K562 (cell line): ENCODE data around the gene NF1. TPM values are rescaled to one million over a fixed set of nuclear protein-coding genes. Genes with fewer than 3 reads are reported as not detected.

ENCODE experiments used
- ATAC-seq: fragments of 200-7000 bp; cut with Tn5 transposase; 3 replicates; pipeline ENCODE4 v1.9.1; 2020; ENCODE audit warnings: moderate library complexity
- BruUV-seq: library from RNA; stranded (reverse); fragments of 400-500 nt; replicated peaks from 2 replicates; lab custom pipeline; 2021; lab: Mats Ljungman, UMichigan
- CTCF ChIA-PET: fragments of 300-600 bp; formaldehyde crosslinking; extraction: SDS; loops from one replicate; lab custom pipeline; 2021; ENCODE audit warnings: low intra/inter-chr PET ratio; lab: Yijun Ruan, JAX
- POLR2A ChIA-PET: fragments of 300-600, 350-650 bp; sonication (Branson Sonifier 250); formaldehyde crosslinking; extraction: SDS; loops from one replicate; lab custom pipeline; 2021; ENCODE audit warnings: antibody characterized with exemption, inconsistent platforms; lab: Yijun Ruan, JAX
- DNase-seq, 4 experiments: peaks; one replicate each; pipeline versions ENCODE4 v3.0.0 to v3.0.0-alpha.2; 2011 to 2018; ENCODE audit warnings: low spot score in 3 of 4, mixed read lengths in 3 of 4; ENCODE audit errors: extremely low read depth in 1 of 4
- FAIRE-seq: peaks from 2 replicates; lab custom pipeline; 2011; peaks lifted over from hg19 to GRCh38; lab: Jason Lieb, UNC
- H2AFZ ChIP-seq: 2 replicates; pipeline ENCODE4 v1.6.0; 2011; ENCODE audit warnings: low read depth, low read length, control low read depth, inconsistent platforms
- H3K27ac ChIP-seq: fragments of 200-600 bp; 3 replicates; pipeline ENCODE4 v1.8.0; 2011; ENCODE audit warnings: low read depth, mild to moderate bottlenecking, control low read depth, inconsistent platforms, low read length, moderate library complexity, mixed read lengths; ENCODE audit errors: extremely low read depth
- H3K27me3 ChIP-seq, 2 experiments: fragments of 300-600 bp in 1 of 2; 2 replicates in 1 of 2; 3 replicates in 1 of 2; pipeline versions ENCODE4 v1.6.0 to v1.8.0; 2011; ENCODE audit warnings: inconsistent platforms in 2 of 2, low read length in 2 of 2, mild to moderate bottlenecking in 1 of 2, mixed read lengths in 1 of 2, moderate library complexity in 1 of 2; ENCODE audit not compliant: control insufficient read depth in 2 of 2, insufficient read depth in 2 of 2
- H3K36me3 ChIP-seq: fragments of 300-600 bp; 3 replicates; pipeline ENCODE4 v1.8.0; 2011; ENCODE audit warnings: mild to moderate bottlenecking, low read length, inconsistent platforms; ENCODE audit not compliant: control insufficient read depth, insufficient read depth
- H3K4me1 ChIP-seq, 2 experiments: fragments of 200-600 bp in 1 of 2; replicated peaks in 1 of 2; 2 replicates in 1 of 2; 3 replicates in 1 of 2; pipeline versions ENCODE4 v1.5.1 to v1.8.0; 2011; ENCODE audit warnings: inconsistent platforms in 2 of 2, low read length in 2 of 2, mild to moderate bottlenecking in 1 of 2, mixed read lengths in 1 of 2, moderate library complexity in 1 of 2; ENCODE audit not compliant: control insufficient read depth in 2 of 2, insufficient read depth in 2 of 2
- H3K4me2 ChIP-seq: 2 replicates; pipeline ENCODE4 v1.6.1; 2011; ENCODE audit warnings: low read length, control low read depth, inconsistent platforms, mixed read lengths; ENCODE audit not compliant: insufficient read depth
- H3K4me3 ChIP-seq: fragments of 200-600 bp; sonication (generic), shearing (Covaris generic); 2 replicates; pipeline ENCODE4 v1.5.1; 2016; ENCODE audit warnings: control low read depth, inconsistent platforms
- H3K79me2 ChIP-seq: fragments of 200-600 bp; 3 replicates; pipeline ENCODE4 v1.8.0; 2011; ENCODE audit warnings: low read length, inconsistent platforms; ENCODE audit not compliant: control insufficient read depth, insufficient read depth
- H3K9ac ChIP-seq, 2 experiments: 2 replicates each; pipeline versions ENCODE4 v1.6.0 to v1.6.1; 2011; ENCODE audit warnings: low read depth in 2 of 2, low read length in 2 of 2, control low read depth in 1 of 2, inconsistent platforms in 1 of 2, mild to moderate bottlenecking in 1 of 2, mixed read lengths in 1 of 2; ENCODE audit not compliant: insufficient read depth in 1 of 2
- H3K9me1 ChIP-seq: one replicate; pipeline ENCODE4 v1.6.0; 2011; ENCODE audit warnings: inconsistent platforms, mild to moderate bottlenecking, low read length, moderate library complexity; ENCODE audit not compliant: control insufficient read depth, insufficient read depth
- H3K9me3 ChIP-seq: replicated peaks from 2 replicates; pipeline ENCODE4 v1.5.1; 2011; ENCODE audit warnings: low read depth, low read length, inconsistent platforms; ENCODE audit not compliant: control insufficient read depth, insufficient read depth
- H4K20me1 ChIP-seq: replicated peaks from 2 replicates; pipeline ENCODE4 v1.6.1; 2011; ENCODE audit warnings: low read length, inconsistent platforms, mixed read lengths; ENCODE audit not compliant: control insufficient read depth, insufficient read depth
- CEBPB ChIP-seq: fragments of 450-650 bp; IDR thresholded peaks from 2 replicates; pipeline ENCODE4 v1.6.1; 2016; ENCODE audit warnings: missing genetic modification characterization, missing compliant biosample characterization
- E2F4 ChIP-seq: sonication (generic); formaldehyde crosslinking; IDR thresholded peaks from 2 replicates; pipeline ENCODE4 v1.8.0; 2022; ENCODE audit warnings: mild to moderate bottlenecking, low read depth, missing genetic modification reagents
- GTF2F1 ChIP-seq: IDR thresholded peaks from 2 replicates; pipeline ENCODE4 v1.6.1; 2011; ENCODE audit warnings: low read depth, low read length, improper control_type of control experiment
- KDM1A ChIP-seq, 2 experiments: fragments of 450-650 bp; IDR thresholded peaks; 2 replicates each; pipeline ENCODE4 v1.6.1; 2016; ENCODE audit warnings: mild to moderate bottlenecking in 2 of 2
- MTA3 ChIP-seq: fragments of 450-650 bp; formaldehyde crosslinking; IDR thresholded peaks from 2 replicates; pipeline ENCODE4 v1.6.1; 2017; ENCODE audit warnings: mild to moderate bottlenecking, borderline replicate concordance
- PHB2 ChIP-seq: fragments of 450-650 bp; IDR thresholded peaks from 2 replicates; pipeline ENCODE4 v1.6.1; 2017; ENCODE audit warnings: low read depth
- XRCC3 ChIP-seq: fragments of 450-650 bp; IDR thresholded peaks from 2 replicates; pipeline ENCODE4 v1.6.1; 2017; ENCODE audit warnings: mild to moderate bottlenecking, moderate library complexity
- ZNF512 ChIP-seq: IDR thresholded peaks from 2 replicates; pipeline ENCODE4 v1.6.1; 2016; ENCODE audit warnings: missing genetic modification characterization, missing compliant biosample characterization
- WGBS: fragments of 100-300 bp; shearing (Covaris generic); methylation state at CpG from one replicate; pipeline ENCODE4 v1.1.6; 2016; ENCODE audit warnings: low coverage, mixed read lengths; ENCODE audit not compliant: insufficient coverage; ENCODE audit errors: missing lambda C conversion rate; 5-methylcytosine and 5-hydroxymethylcytosine counted together
- in situ Hi-C: fragments of 300-500 bp; cut with MboI; formaldehyde crosslinking; loops from 4 replicates; pipeline ENCODE4 v1.15.0; 2018; ENCODE audit warnings: inconsistent platforms, mixed read lengths
- intact Hi-C: fragments of 100-400 bp; cut with micrococcal nuclease; formaldehyde crosslinking; loops from 2 replicates; pipeline ENCODE4 v1.14.2; 2022
- polyA plus RNA-seq, 8 experiments: library from polyadenylated mRNA; depleted of rRNA in 4 of 8; stranded (reverse) in 5 of 8; unstranded in 3 of 8; fragments of >200 nt; fragmentation: Nextera tagmentation in 2 of 8; fragmentation: Illumina TruSeq in 1 of 8; extraction: Ambion mirVana in 2 of 8; extraction: Trizol in 1 of 8; gene quantifications; 2 replicates each; pipeline versions ENCODE4 v1.2.1 to v1.2.3, GENCODE V29; 2011 to 2014; ENCODE audit warnings: inconsistent platforms in 1 of 8, missing spikeins in 1 of 8
- total RNA-seq, 7 experiments: library from RNA; depleted of rRNA in 6 of 7; stranded (reverse); fragments of >200 nt in 6 of 7; fragmentation: Illumina TruSeq in 2 of 7; extraction: Trizol in 2 of 7; gene quantifications; 2 replicates each; pipeline versions ENCODE4 v1.2.1 to v1.2.3, GENCODE V29; 2011 to 2021; ENCODE audit warnings: low replicate concordance in 1 of 7
- TF ChIP-seq, protein P1 (sequence below): sonication (generic); formaldehyde crosslinking; IDR thresholded peaks from 2 replicates; pipeline ENCODE4 v1.8.0; 2022; ENCODE audit warnings: missing genetic modification reagents, mild to moderate bottlenecking, moderate library complexity, borderline replicate concordance
- TF ChIP-seq, protein P2 (sequence below): sonication (generic); formaldehyde crosslinking; IDR thresholded peaks from 2 replicates; pipeline ENCODE4 v1.9.0; 2022; ENCODE audit warnings: mild to moderate bottlenecking, missing genetic modification reagents
- TF ChIP-seq, protein P3 (sequence below): sonication (generic); formaldehyde crosslinking; IDR thresholded peaks from 2 replicates; pipeline ENCODE4 v1.8.0; 2022; ENCODE audit warnings: mild to moderate bottlenecking, missing genetic modification reagents, borderline replicate concordance

NF1 gene
- total and polyA plus RNA-seq, 9 of the 15 experiments (the other 6 are each of a cell fraction or from before 2014, with no cell fraction given): 3.4 to 41.9 (median 24.3) TPM

GRCh38 chr17:31371511-31372097 lies 276.8 kb downstream of the NF1 start:
- Histone ChIP-seq H3K27me3 (no peaks in the 10 kb centered on the region), H3K4me1 (no peaks in the 10 kb centered on the region), H4K20me1 (no peaks in the 10 kb centered on the region), H3K4me3 (no peak overlapping the region), H3K27ac (no peak overlapping the region), H3K9me1 (no peaks in the 10 kb centered on the region), H3K9ac (no peak overlapping the region), H3K36me3 (peaks cover 32% of the 10 kb centered on the region; the same call in 2 of the 3 replicates), H3K9me3 (no peaks in the 10 kb centered on the region), H3K79me2 (no peaks in the 10 kb centered on the region), H2AFZ (no peak overlapping the region), H3K4me2 (no peak overlapping the region)
- in situ Hi-C loops (loop anchor here (10.0 kb wide), 1 partner anchor 457 kb away; no protein-coding TSS in a partner anchor), intact Hi-C loops (loop anchor here (5.0 to 10.0 kb wide), 2 partner anchors 104 to 157 kb away; no protein-coding TSS in a partner anchor)
- FAIRE-seq: peak; percentile 83
- ATAC-seq: no peak; the same call in 1 of the 3 replicates
- ChIA-PET POLR2A (interaction anchor here (0.6 to 2.0 kb wide), 2 partner anchors 10 to 175 kb away, joined by 3 to 5 read pairs; no protein-coding TSS in a partner anchor), CTCF (interaction anchor here (0.7 to 1.9 kb wide), 2 partner anchors 255 to 356 kb away, joined by 3 to 4 read pairs; no protein-coding TSS in a partner anchor)
- DNase-seq: peak in 2 of 4 experiments; percentile 26 to 27
- 24% methylated on average over 4 of the region's 4 CpGs for WGBS
- BruUV-seq: no TSS peak
- TF ChIP-seq, protein P1, sequence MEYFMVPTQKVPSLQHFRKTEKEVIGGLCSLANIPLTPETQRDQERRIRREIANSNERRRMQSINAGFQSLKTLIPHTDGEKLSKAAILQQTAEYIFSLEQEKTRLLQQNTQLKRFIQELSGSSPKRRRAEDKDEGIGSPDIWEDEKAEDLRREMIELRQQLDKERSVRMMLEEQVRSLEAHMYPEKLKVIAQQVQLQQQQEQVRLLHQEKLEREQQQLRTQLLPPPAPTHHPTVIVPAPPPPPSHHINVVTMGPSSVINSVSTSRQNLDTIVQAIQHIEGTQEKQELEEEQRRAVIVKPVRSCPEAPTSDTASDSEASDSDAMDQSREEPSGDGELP (CRISPR knock-in tag): no peak
- TF ChIP-seq GTF2F1: no peak
- no peak for TF ChIP-seq E2F4 (CRISPR knock-in tag)
- TF ChIP-seq, protein P2, sequence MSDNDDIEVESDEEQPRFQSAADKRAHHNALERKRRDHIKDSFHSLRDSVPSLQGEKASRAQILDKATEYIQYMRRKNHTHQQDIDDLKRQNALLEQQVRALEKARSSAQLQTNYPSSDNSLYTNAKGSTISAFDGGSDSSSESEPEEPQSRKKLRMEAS (CRISPR knock-in tag): 0 out of 2 replicates have a peak, but pooled peaks have one; percentile 20
- no peak for TF ChIP-seq MTA3
- peak; percentile 69 to 79 for TF ChIP-seq KDM1A (IDR thresholded peaks at IDR 0.05)
- TF ChIP-seq, protein P3, sequence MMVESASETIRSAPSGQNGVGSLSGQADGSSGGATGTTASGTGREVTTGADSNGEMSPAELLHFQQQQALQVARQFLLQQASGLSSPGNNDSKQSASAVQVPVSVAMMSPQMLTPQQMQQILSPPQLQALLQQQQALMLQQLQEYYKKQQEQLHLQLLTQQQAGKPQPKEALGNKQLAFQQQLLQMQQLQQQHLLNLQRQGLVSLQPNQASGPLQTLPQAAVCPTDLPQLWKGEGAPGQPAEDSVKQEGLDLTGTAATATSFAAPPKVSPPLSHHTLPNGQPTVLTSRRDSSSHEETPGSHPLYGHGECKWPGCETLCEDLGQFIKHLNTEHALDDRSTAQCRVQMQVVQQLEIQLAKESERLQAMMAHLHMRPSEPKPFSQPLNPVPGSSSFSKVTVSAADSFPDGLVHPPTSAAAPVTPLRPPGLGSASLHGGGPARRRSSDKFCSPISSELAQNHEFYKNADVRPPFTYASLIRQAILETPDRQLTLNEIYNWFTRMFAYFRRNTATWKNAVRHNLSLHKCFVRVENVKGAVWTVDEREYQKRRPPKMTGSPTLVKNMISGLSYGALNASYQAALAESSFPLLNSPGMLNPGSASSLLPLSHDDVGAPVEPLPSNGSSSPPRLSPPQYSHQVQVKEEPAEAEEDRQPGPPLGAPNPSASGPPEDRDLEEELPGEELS (CRISPR knock-in tag): no peak
- no peak for TF ChIP-seq PHB2
- TF ChIP-seq XRCC3: no peak
- no peak for TF ChIP-seq CEBPB
- no peak for TF ChIP-seq ZNF512
